ENCODE data around the gene IL1B.

IL1B gene

DNA sequence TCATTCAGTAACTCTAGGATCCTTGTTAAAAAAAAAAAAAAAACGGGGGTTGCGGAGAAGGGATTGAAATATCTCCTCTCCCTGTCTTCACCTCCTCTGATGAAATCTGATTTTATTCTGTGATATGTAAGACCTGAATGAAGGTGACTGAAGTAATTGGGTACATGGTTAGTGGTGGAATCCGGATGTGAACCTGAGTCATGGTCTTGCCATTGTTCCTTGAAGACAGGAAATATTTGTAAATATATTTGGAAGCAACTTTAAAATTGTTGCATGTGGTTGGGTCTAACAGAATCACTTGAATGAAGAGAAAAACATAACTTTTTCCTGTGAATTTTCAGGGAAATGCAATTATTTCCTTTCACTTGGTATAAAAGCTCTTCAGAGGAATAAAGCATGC is 49.3 kb downstream of the IL1B start:
- Histone ChIP-seq H2AFZ (ENCODE audit: low read depth, low read length) (no peak overlapping the region), H3K36me3 (ENCODE audit: control insufficient read depth in 1 of 2, insufficient read depth in 2 of 2, low read depth in 1 of 2, low read length in 2 of 2) (no peaks in the 10 kb centered on the region)
- no peak for DNase-seq

DNA sequence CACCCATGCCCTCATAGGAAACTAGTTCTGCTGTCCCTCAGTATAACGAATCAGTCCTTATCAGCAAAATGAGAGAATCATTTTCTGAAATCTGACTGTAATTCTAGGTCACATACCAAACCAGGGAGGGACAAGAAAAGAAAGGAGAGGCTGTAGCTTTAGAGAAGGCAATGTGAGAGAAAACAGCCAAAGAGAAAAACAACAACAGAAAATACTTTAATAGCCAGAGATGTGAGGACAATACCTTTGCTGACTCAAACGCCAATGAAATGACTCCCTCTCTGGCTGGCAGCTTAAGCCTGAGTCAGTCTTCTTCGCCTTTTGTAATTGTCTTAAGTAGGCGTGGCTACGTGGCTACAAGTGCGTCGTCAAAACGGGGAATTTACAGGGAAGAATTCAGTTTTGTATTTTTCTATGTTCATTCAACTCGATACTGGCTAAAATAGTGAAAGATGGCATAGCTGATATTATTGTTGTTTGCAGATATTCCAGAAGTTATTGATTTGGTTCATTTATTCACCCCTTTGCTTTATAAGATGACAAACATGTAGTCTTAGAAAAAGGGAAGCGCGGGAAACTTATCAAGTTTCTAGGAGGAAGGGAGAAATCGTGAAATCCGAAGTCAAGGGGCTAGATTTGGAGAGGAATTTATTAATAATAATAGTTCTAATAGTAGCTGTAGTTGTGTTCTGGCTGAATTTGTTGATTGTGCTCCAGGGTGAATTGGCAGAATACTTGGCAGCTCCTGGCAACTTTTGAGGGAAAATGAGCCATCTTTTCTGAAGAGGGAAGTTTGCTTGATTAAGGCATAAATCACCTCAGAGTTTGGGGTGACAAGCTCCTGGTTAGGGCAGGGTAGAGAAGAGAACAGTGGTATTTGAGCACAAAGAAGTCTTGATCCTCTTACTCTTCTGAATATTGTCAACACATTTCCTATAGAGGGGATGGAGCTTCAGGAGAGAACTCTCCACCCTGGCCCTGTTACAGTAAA is 52.1 kb downstream of the IL1B start, which contains the start of gene IL1A:
Gene IL1A, minus strand, starts transcription at position 295 of the 991 bp plus-strand sequence. CDS start 723 bp downstream, outside the sequence.
- 34% methylated on average over 13 of the region's 13 CpGs for WGBS
- H3K9ac ChIP-seq (ENCODE audit: low read length) = peak within 1 kb of the TSS; percentile 21
- H4K91ac ChIP-seq (ENCODE audit: low read length) = no peak within 1 kb of the TSS
- H3K27me3 ChIP-seq (ENCODE audit: control insufficient read depth in 1 of 2, insufficient read depth in 1 of 2, low read length in 2 of 2) = no peaks in the 10 kb centered on the region
- peak within 1 kb of the TSS in 1 of 2 experiments; percentile 25 for H3K4me3 ChIP-seq (ENCODE audit: insufficient read depth in 1 of 2, low read depth in 1 of 2, low read length in 2 of 2)
- H2BK15ac ChIP-seq (ENCODE audit: low read depth, poor library complexity, severe bottlenecking) = no peak within 1 kb of the TSS
- no peak within 1 kb of the TSS for H4K8ac ChIP-seq (ENCODE audit: low read length)
- H3K4me1 ChIP-seq (ENCODE audit: control insufficient read depth, insufficient read depth, low read depth, low read length) = no peaks in the 10 kb centered on the region
- H2BK5ac ChIP-seq (ENCODE audit: low read depth, low read length, poor library complexity, severe bottlenecking) = no peak within 1 kb of the TSS
- peak; percentile 69 for DNase-seq
- no peak within 1 kb of the TSS for H3K4me2 ChIP-seq (ENCODE audit: low read length, poor library complexity, severe bottlenecking)
- no peaks in the 10 kb centered on the region for H3K9me3 ChIP-seq (ENCODE audit: control insufficient read depth, low read length)
- no peaks in the 10 kb centered on the region for H3K79me1 ChIP-seq (replicated peaks; ENCODE audit: low read length, poor library complexity, severe bottlenecking)
- H3K36me3 ChIP-seq (ENCODE audit: control insufficient read depth in 1 of 2, insufficient read depth in 2 of 2, low read depth in 1 of 2, low read length in 2 of 2) = no peaks in the 10 kb centered on the region
- H2AK5ac ChIP-seq (ENCODE audit: low read length, severe bottlenecking) = no peak within 1 kb of the TSS
- no peak within 1 kb of the TSS for H2BK12ac ChIP-seq (ENCODE audit: low read length in 2 of 2)
- H2AFZ ChIP-seq (ENCODE audit: low read depth, low read length) = no peak within 1 kb of the TSS
- no peak within 1 kb of the TSS for H3K27ac ChIP-seq (ENCODE audit: low read length, poor library complexity, severe bottlenecking)
- no peak within 1 kb of the TSS for H2BK120ac ChIP-seq (ENCODE audit: low read depth, low read length)
- no peak within 1 kb of the TSS for H3K14ac ChIP-seq (ENCODE audit: low read length in 2 of 2)
- no peak within 1 kb of the TSS for H3K18ac ChIP-seq (ENCODE audit: low read depth in 1 of 2, low read length in 2 of 2)
- no peak within 1 kb of the TSS for H3K23ac ChIP-seq (ENCODE audit: low read length in 2 of 2)
- H3K4ac ChIP-seq (ENCODE audit: low read depth in 1 of 2, low read length in 2 of 2) = no peak within 1 kb of the TSS

More for the DNA sequence above, 49.3 kb downstream of the IL1B start:
- Histone ChIP-seq H2AK5ac (ENCODE audit: low read length, severe bottlenecking) (no peak overlapping the region), H4K8ac (ENCODE audit: low read length) (no peak overlapping the region), H3K4me2 (ENCODE audit: low read length, poor library complexity, severe bottlenecking) (no peak overlapping the region), H3K4me1 (ENCODE audit: control insufficient read depth, insufficient read depth, low read depth, low read length) (no peaks in the 10 kb centered on the region), H3K27me3 (ENCODE audit: control insufficient read depth in 1 of 2, insufficient read depth in 1 of 2, low read length in 2 of 2) (no peaks in the 10 kb centered on the region), H3K9me3 (ENCODE audit: control insufficient read depth, low read length) (no peaks in the 10 kb centered on the region), H3K4me3 (ENCODE audit: insufficient read depth in 1 of 2, low read depth in 1 of 2, low read length in 2 of 2) (no peak overlapping the region), H3K79me1 (replicated peaks; ENCODE audit: low read length, poor library complexity, severe bottlenecking) (no peaks in the 10 kb centered on the region), H2BK120ac (ENCODE audit: low read depth, low read length) (no peak overlapping the region), H2BK15ac (ENCODE audit: low read depth, poor library complexity, severe bottlenecking) (no peak overlapping the region), H3K23ac (ENCODE audit: low read length in 2 of 2) (no peak overlapping the region), H4K91ac (ENCODE audit: low read length) (no peak overlapping the region), H3K18ac (ENCODE audit: low read depth in 1 of 2, low read length in 2 of 2) (no peak overlapping the region), H3K14ac (ENCODE audit: low read length in 2 of 2) (no peak overlapping the region), H2BK5ac (ENCODE audit: low read depth, low read length, poor library complexity, severe bottlenecking) (no peak overlapping the region), H2BK12ac (ENCODE audit: low read length in 2 of 2) (no peak overlapping the region), H3K27ac (ENCODE audit: low read length, poor library complexity, severe bottlenecking) (no peak overlapping the region), H3K9ac (ENCODE audit: low read length) (no peak overlapping the region), H3K4ac (ENCODE audit: low read depth in 1 of 2, low read length in 2 of 2) (no peak overlapping the region)
- 87% methylated on average over 1 of the region's 3 CpGs for WGBS

DNA sequence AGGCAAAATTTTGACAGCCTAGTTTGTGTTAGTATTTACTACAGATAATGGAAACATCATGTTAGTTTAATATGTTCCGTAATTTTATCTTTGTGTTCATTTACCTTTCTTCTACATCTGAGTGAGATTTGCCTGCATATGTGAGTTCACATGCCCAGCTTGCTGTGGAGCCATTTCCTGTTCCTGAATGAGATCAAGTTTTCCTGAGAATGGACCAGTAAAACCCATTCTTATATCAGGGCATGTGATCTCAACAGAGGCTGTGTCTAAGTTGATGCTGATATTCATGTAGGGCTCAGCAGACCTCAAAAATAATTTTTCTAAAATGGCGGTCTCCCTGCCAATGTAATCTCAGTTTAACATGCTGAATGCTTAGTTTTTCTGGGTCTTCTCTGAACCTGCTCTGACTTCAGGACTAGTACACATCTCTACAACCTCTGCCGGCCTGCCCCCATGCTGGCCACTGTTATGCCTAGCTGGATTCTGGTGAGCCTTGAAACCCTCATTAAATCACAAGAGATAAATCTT is 53.3 kb downstream of the IL1B start:
- Histone ChIP-seq H2AFZ (ENCODE audit: low read depth, low read length) (no peak overlapping the region), H3K18ac (ENCODE audit: low read depth in 1 of 2, low read length in 2 of 2) (no peak overlapping the region), H3K27ac (ENCODE audit: low read length, poor library complexity, severe bottlenecking) (no peak overlapping the region), H3K4me2 (ENCODE audit: low read length, poor library complexity, severe bottlenecking) (no peak overlapping the region), H3K27me3 (ENCODE audit: control insufficient read depth in 1 of 2, insufficient read depth in 1 of 2, low read length in 2 of 2) (no peaks in the 10 kb centered on the region), H2BK15ac (ENCODE audit: low read depth, poor library complexity, severe bottlenecking) (no peak overlapping the region), H2BK12ac (ENCODE audit: low read length in 2 of 2) (no peak overlapping the region), H2BK120ac (ENCODE audit: low read depth, low read length) (no peak overlapping the region), H4K91ac (ENCODE audit: low read length) (no peak overlapping the region), H3K36me3 (ENCODE audit: control insufficient read depth in 1 of 2, insufficient read depth in 2 of 2, low read depth in 1 of 2, low read length in 2 of 2) (no peaks in the 10 kb centered on the region), H3K79me1 (replicated peaks; ENCODE audit: low read length, poor library complexity, severe bottlenecking) (no peaks in the 10 kb centered on the region), H3K14ac (ENCODE audit: low read length in 2 of 2) (no peak overlapping the region), H3K23ac (ENCODE audit: low read length in 2 of 2) (no peak overlapping the region), H3K4me1 (ENCODE audit: control insufficient read depth, insufficient read depth, low read depth, low read length) (no peaks in the 10 kb centered on the region), H2AK5ac (ENCODE audit: low read length, severe bottlenecking) (no peak overlapping the region), H3K4me3 (ENCODE audit: insufficient read depth in 1 of 2, low read depth in 1 of 2, low read length in 2 of 2) (no peak overlapping the region), H3K9ac (ENCODE audit: low read length) (no peak overlapping the region), H4K8ac (ENCODE audit: low read length) (no peak overlapping the region), H3K9me3 (ENCODE audit: control insufficient read depth, low read length) (no peaks in the 10 kb centered on the region), H3K4ac (ENCODE audit: low read depth in 1 of 2, low read length in 2 of 2) (no peak overlapping the region), H2BK5ac (ENCODE audit: low read depth, low read length, poor library complexity, severe bottlenecking) (no peak overlapping the region)
- WGBS = 99% methylated on average over 2 of the region's 3 CpGs
- no peak for DNase-seq

DNA sequence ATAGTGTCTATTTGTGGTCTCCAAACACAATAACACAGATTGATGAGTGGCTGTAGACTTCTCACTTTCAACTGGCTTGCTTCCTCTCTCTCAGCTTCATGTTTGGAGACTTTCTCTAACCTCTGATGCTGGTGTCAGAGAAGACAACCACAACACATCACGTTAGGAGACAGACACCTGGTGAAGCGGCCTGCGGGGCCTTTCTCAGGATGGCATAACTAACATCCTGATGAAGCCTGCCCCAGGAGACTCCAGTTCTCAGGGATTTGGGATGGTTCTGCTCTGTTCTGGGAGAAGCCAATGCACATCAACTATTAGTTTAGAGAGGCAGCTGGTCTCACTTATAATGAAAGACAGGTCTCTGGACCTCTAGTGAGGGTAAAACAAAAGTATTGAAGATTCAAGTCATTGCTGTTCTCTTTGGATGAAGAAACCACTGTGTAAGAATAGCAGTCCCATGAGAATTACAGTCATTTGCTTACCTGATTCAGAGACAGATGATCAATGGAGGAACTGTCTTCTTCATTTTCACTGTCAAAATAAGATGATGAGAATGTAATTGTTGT is 54.3 kb downstream of the IL1B start:
- no peaks in the 10 kb centered on the region for H3K9me3 ChIP-seq (ENCODE audit: control insufficient read depth, low read length)
- WGBS = 72% methylated on average over 3 of the region's 3 CpGs
- H2BK120ac ChIP-seq (ENCODE audit: low read depth, low read length) = no peak overlapping the region
- H4K8ac ChIP-seq (ENCODE audit: low read length) = no peak overlapping the region
- no peak overlapping the region for H4K91ac ChIP-seq (ENCODE audit: low read length)
- H3K27me3 ChIP-seq (ENCODE audit: control insufficient read depth in 1 of 2, insufficient read depth in 1 of 2, low read length in 2 of 2) = no peaks in the 10 kb centered on the region
- no peak overlapping the region for H2BK15ac ChIP-seq (ENCODE audit: low read depth, poor library complexity, severe bottlenecking)
- DNase-seq = no peak
- no peaks in the 10 kb centered on the region for H3K79me1 ChIP-seq (replicated peaks; ENCODE audit: low read length, poor library complexity, severe bottlenecking)
- no peak overlapping the region for H2BK12ac ChIP-seq (ENCODE audit: low read length in 2 of 2)
- H3K4ac ChIP-seq (ENCODE audit: low read depth in 1 of 2, low read length in 2 of 2) = no peak overlapping the region
- no peaks in the 10 kb centered on the region for H3K4me1 ChIP-seq (ENCODE audit: control insufficient read depth, insufficient read depth, low read depth, low read length)
- no peak overlapping the region for H3K4me2 ChIP-seq (ENCODE audit: low read length, poor library complexity, severe bottlenecking)
- H3K18ac ChIP-seq (ENCODE audit: low read depth in 1 of 2, low read length in 2 of 2) = no peak overlapping the region
- H3K27ac ChIP-seq (ENCODE audit: low read length, poor library complexity, severe bottlenecking) = no peak overlapping the region
- no peaks in the 10 kb centered on the region for H3K36me3 ChIP-seq (ENCODE audit: control insufficient read depth in 1 of 2, insufficient read depth in 2 of 2, low read depth in 1 of 2, low read length in 2 of 2)
- H3K9ac ChIP-seq (ENCODE audit: low read length) = no peak overlapping the region
- no peak overlapping the region for H3K23ac ChIP-seq (ENCODE audit: low read length in 2 of 2)
- H2AK5ac ChIP-seq (ENCODE audit: low read length, severe bottlenecking) = no peak overlapping the region
- no peak overlapping the region for H3K4me3 ChIP-seq (ENCODE audit: insufficient read depth in 1 of 2, low read depth in 1 of 2, low read length in 2 of 2)
- no peak overlapping the region for H3K14ac ChIP-seq (ENCODE audit: low read length in 2 of 2)
- no peak overlapping the region for H2BK5ac ChIP-seq (ENCODE audit: low read depth, low read length, poor library complexity, severe bottlenecking)
- no peak overlapping the region for H2AFZ ChIP-seq (ENCODE audit: low read depth, low read length)

Data from mesenchymal stem cell (in vitro differentiated cells and primary cell).